OCI-LY1 (cell line): Measurements from ENCODE around the gene MN1.

Experiments used
- H2AFZ ChIP-seq: fragments of 200-600 bp; sonication (generic), shearing (Covaris generic); 2 replicates; pipeline ENCODE4 v1.6.0; 2014; ENCODE audit warnings: antibody characterized with exemption, mild to moderate bottlenecking, low read length
- H3F3A ChIP-seq: fragments of 200-600 bp; sonication (generic), shearing (Covaris generic); 2 replicates; pipeline ENCODE4 v1.6.0; 2014; ENCODE audit warnings: mild to moderate bottlenecking, antibody characterized with exemption, low read length, moderate library complexity; ENCODE audit not compliant: insufficient read depth
- H3K27ac ChIP-seq: fragments of 200-600 bp; sonication (generic); 2 replicates; pipeline ENCODE4 v1.5.1; 2014; ENCODE audit warnings: low read length, mixed run types, mild to moderate bottlenecking, low read depth; ENCODE audit not compliant: poor library complexity, severe bottlenecking
- H3K27me3 ChIP-seq: fragments of 200-600 bp; sonication (generic); 2 replicates; pipeline ENCODE4 v1.6.0; 2014; ENCODE audit warnings: antibody characterized with exemption, mild to moderate bottlenecking, low read length, moderate library complexity; ENCODE audit not compliant: insufficient read depth
- H3K36me3 ChIP-seq: fragments of 200-600 bp; sonication (generic); 2 replicates; pipeline ENCODE4 v1.6.1; 2014; ENCODE audit warnings: mild to moderate bottlenecking, antibody characterized with exemption, low read length, moderate library complexity, mixed read lengths; ENCODE audit not compliant: insufficient read depth
- H3K4me1 ChIP-seq: fragments of 200-600 bp; sonication (generic); 2 replicates; pipeline ENCODE4 v1.5.1; 2014; ENCODE audit warnings: mild to moderate bottlenecking, low read length, moderate library complexity; ENCODE audit not compliant: insufficient read depth, severe bottlenecking
- H3K4me2 ChIP-seq: fragments of 200-600 bp; sonication (generic), shearing (Covaris generic); 2 replicates; pipeline ENCODE4 v1.6.1; 2014; ENCODE audit warnings: low read length
- H3K4me3 ChIP-seq: fragments of 200-600 bp; sonication (generic); 2 replicates; pipeline ENCODE4 v1.5.1; 2014; ENCODE audit warnings: low read length, low read depth, mild to moderate bottlenecking, mixed read lengths; ENCODE audit not compliant: poor library complexity, severe bottlenecking
- H3K79me2 ChIP-seq: fragments of 200-600 bp; shearing (Covaris generic); 2 replicates; pipeline ENCODE4 v1.6.1; 2016; ENCODE audit warnings: mixed run types, low read length, mixed read lengths; ENCODE audit not compliant: insufficient read depth
- H3K9ac ChIP-seq: fragments of 200-600 bp; sonication (generic), shearing (Covaris generic); 2 replicates; pipeline ENCODE4 v1.6.1; 2014; ENCODE audit warnings: mild to moderate bottlenecking, low read length, mixed read lengths
- H3K9me2 ChIP-seq: fragments of 200-600 bp; sonication (generic), shearing (Covaris generic); 2 replicates; pipeline ENCODE4 v1.6.1; 2014; ENCODE audit warnings: low read depth, mild to moderate bottlenecking, low read length, mixed read lengths
- H3K9me3 ChIP-seq: fragments of 200-600 bp; shearing (Covaris generic); 2 replicates; pipeline ENCODE4 v1.6.1; 2014; ENCODE audit warnings: low read length, mixed read lengths
- H4K20me1 ChIP-seq: fragments of 200-600 bp; sonication (generic), shearing (Covaris generic); 2 replicates; pipeline ENCODE4 v1.6.0; 2016; ENCODE audit warnings: mild to moderate bottlenecking, low read length; ENCODE audit not compliant: insufficient read depth
- EZH2 ChIP-seq: fragments of 200-600 bp; sonication (generic), shearing (Covaris generic); IDR thresholded peaks from 2 replicates; pipeline ENCODE4 v1.8.0; 2017; ENCODE audit warnings: borderline replicate concordance, mixed run types, mild to moderate bottlenecking, antibody characterized with exemption, low read length, moderate library complexity, mixed read lengths
- TF ChIP-seq, protein P1 (sequence below): fragments of 200-600 bp; sonication (generic), shearing (Covaris generic); IDR thresholded peaks from 2 replicates; pipeline ENCODE4 v1.5.1; 2017; ENCODE audit warnings: mild to moderate bottlenecking, antibody characterized with exemption, low read length, moderate library complexity, mixed read lengths

The MN1 gene

DNA sequence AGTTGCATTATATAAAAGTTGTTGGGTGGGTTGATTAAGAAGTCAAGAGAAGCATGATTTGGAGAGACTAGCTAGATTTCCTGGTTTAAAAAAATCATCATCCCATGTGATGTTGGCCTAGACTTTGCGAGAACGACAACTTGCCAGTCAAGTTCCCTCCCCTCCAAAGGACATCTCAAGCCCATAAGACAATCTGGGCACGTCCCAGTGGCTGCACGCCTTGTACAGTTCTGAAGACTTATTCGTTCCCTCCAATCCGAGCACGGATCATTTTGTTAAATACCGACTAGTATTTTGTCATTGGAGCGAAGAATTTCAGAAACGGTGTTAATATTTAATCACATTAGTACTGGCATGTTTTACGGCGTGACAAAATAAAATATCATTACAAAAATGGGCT lies 8.0 kb downstream of the MN1 start:
- no peak overlapping the region for H3K4me3 ChIP-seq
- no peaks in the 10 kb centered on the region for H3K9me2 ChIP-seq
- H3K27ac ChIP-seq, result no peak overlapping the region
- no peak overlapping the region for H3K9ac ChIP-seq
- H4K20me1 ChIP-seq, result no peaks in the 10 kb centered on the region
- H3K9me3 ChIP-seq, result no peaks in the 10 kb centered on the region
- H3K4me1 ChIP-seq, result no peaks in the 10 kb centered on the region
- TF ChIP-seq, protein P1, sequence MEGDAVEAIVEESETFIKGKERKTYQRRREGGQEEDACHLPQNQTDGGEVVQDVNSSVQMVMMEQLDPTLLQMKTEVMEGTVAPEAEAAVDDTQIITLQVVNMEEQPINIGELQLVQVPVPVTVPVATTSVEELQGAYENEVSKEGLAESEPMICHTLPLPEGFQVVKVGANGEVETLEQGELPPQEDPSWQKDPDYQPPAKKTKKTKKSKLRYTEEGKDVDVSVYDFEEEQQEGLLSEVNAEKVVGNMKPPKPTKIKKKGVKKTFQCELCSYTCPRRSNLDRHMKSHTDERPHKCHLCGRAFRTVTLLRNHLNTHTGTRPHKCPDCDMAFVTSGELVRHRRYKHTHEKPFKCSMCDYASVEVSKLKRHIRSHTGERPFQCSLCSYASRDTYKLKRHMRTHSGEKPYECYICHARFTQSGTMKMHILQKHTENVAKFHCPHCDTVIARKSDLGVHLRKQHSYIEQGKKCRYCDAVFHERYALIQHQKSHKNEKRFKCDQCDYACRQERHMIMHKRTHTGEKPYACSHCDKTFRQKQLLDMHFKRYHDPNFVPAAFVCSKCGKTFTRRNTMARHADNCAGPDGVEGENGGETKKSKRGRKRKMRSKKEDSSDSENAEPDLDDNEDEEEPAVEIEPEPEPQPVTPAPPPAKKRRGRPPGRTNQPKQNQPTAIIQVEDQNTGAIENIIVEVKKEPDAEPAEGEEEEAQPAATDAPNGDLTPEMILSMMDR, result no peak
- no peak for TF ChIP-seq EZH2
- no peak overlapping the region for H2AFZ ChIP-seq
- no peaks in the 10 kb centered on the region for H3K27me3 ChIP-seq
- no peaks in the 10 kb centered on the region for H3F3A ChIP-seq
- no peaks in the 10 kb centered on the region for H3K79me2 ChIP-seq
- H3K4me2 ChIP-seq, result no peak overlapping the region
- H3K36me3 ChIP-seq, result no peaks in the 10 kb centered on the region

DNA sequence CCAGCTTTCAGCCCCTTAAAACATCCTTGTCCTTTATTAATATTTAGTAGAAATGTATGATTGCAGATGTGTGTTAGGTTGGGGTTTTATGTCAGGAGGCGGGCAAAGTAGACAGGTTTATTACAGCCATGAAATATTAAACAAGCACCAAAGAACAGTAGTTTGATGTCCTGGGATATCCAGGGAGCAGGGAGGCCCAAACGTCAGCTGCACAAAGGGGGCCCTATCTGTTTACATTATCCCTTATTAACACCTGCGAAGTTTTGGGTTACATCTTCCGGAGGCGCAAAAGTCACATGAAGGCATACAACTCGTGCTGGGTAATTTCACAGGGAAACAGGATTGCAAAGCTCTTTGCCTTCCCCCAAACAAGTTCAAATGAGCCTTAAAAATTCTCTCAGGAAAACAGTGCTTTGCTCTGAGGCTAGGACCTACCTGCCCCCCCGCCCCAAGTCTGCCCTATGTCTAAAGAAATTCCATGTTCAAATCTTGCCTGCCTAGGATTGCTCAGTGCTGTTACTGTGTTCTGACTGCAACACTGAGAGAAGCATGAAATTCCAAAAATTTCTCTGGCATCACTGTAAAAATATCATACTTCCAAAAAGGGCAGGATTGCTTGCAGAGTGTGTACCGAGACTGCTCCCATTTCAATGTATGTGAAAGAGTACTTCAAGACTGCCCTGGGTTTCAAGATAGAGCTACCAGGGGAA lies 8.9 kb downstream of the MN1 start:
- H3K4me2 ChIP-seq, result no peak overlapping the region

DNA sequence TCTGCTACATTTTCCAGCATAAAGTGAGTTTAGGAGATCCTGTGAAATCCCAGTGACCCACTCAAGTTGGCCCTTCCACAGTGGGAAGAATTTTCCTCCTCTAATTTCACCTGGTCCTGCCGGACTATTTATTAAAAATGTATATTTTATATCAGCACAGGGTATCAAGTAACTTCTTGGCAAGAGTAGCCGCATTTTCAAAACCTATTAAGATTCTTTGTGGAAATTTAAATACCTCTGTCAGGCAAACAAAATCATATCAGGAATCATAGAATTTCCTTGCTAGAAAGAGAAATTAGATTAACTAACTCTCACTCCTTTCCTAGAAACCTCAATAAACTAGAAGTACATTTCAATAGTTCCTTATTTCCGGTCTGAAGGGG lies 9.7 kb downstream of the MN1 start:
- no peaks in the 10 kb centered on the region for H3K36me3 ChIP-seq

More for the DNA sequence above, 8.9 kb downstream of the MN1 start:
- H3K4me1 ChIP-seq, result no peaks in the 10 kb centered on the region
- no peaks in the 10 kb centered on the region for H3K9me2 ChIP-seq
- H3F3A ChIP-seq, result no peaks in the 10 kb centered on the region
- no peak overlapping the region for H3K4me3 ChIP-seq
- H2AFZ ChIP-seq, result no peak overlapping the region
- no peaks in the 10 kb centered on the region for H3K27me3 ChIP-seq
- H3K9me3 ChIP-seq, result no peaks in the 10 kb centered on the region
- no peaks in the 10 kb centered on the region for H3K36me3 ChIP-seq
- no peak overlapping the region for H3K27ac ChIP-seq
- no peaks in the 10 kb centered on the region for H3K79me2 ChIP-seq
- no peaks in the 10 kb centered on the region for H4K20me1 ChIP-seq
- H3K9ac ChIP-seq, result no peak overlapping the region
- TF ChIP-seq, protein P1, result no peak
- no peak for TF ChIP-seq EZH2

More for the DNA sequence above, 9.7 kb downstream of the MN1 start:
- TF ChIP-seq, protein P1, result no peak
- no peak for TF ChIP-seq EZH2
- no peaks in the 10 kb centered on the region for H3K9me3 ChIP-seq
- no peaks in the 10 kb centered on the region for H3K4me1 ChIP-seq
- H3K79me2 ChIP-seq, result no peaks in the 10 kb centered on the region
- H3K9ac ChIP-seq, result no peak overlapping the region
- H3K9me2 ChIP-seq, result no peaks in the 10 kb centered on the region
- no peak overlapping the region for H3K4me3 ChIP-seq
- no peaks in the 10 kb centered on the region for H3F3A ChIP-seq
- H3K27me3 ChIP-seq, result no peaks in the 10 kb centered on the region
- no peak overlapping the region for H3K27ac ChIP-seq
- no peaks in the 10 kb centered on the region for H4K20me1 ChIP-seq
- no peak overlapping the region for H3K4me2 ChIP-seq
- H2AFZ ChIP-seq, result no peak overlapping the region
